Measurements from ENCODE around the gene MYO1E. TPM values are rescaled to one million over a fixed set of nuclear protein-coding genes. Genes with fewer than 3 reads are reported as not detected.

Gene MYO1E
- total and polyA plus RNA-seq, 2 of the 4 experiments (the other 2 are of a cell fraction), result 13.4 to 37.3 TPM

- POLR2A ChIA-PET (ENCODE audit: unreplicated experiment), result no interaction called here
Measured at GRCh38 chr15:59116141-59116540, 256.5 kb downstream of the MYO1E start.

More at GRCh38 chr15:59116141-59116540, 256.5 kb downstream of the MYO1E start:
- BruUV-seq (replicated peaks), result no TSS peak
- TF ChIP-seq MAFK (IDR thresholded peaks at IDR 0.05; ENCODE audit: low read depth, low read length) (no peak), SMC3 (IDR thresholded peaks at IDR 0.05; ENCODE audit: low read depth, low read length) (no peak), ELK1 (IDR thresholded peaks at IDR 0.05; ENCODE audit: borderline replicate concordance, low read depth, low read length) (no peak), MAZ (IDR thresholded peaks at IDR 0.05; ENCODE audit: borderline replicate concordance, low read depth, low read length) (no peak), RFX5 (IDR thresholded peaks at IDR 0.05; ENCODE audit: low read depth, low read length) (no peak), BHLHE40 (IDR thresholded peaks at IDR 0.05; ENCODE audit: low read depth, low read length) (no peak), USF2 (IDR thresholded peaks at IDR 0.05; ENCODE audit: low read depth, low read length) (no peak), CHD1 (IDR thresholded peaks at IDR 0.05; ENCODE audit: low read depth, low read length) (no peak), FOS (IDR thresholded peaks at IDR 0.05; ENCODE audit: low read depth, low read length) (no peak), POLR2A (IDR thresholded peaks at IDR 0.05; ENCODE audit: low read depth, low read length) (no peak), MXI1 (IDR thresholded peaks at IDR 0.05; ENCODE audit: borderline replicate concordance, low read depth, low read length) (no peak)
- no peaks in the 10 kb centered on the region for H3K9me3 ChIP-seq (ENCODE audit: control insufficient read depth, insufficient read depth, low read length)
- H3K56ac ChIP-seq (ENCODE audit: extremely low read depth, insufficient read depth, low read length), result no peak overlapping the region
- ATAC-seq (ENCODE audit: low read depth) (no peak), DNase-seq (peak; percentile 35)
- no peak overlapping the region for H2AFZ ChIP-seq (replicated peaks; ENCODE audit: low read length, poor library complexity)
- H4K8ac ChIP-seq (ENCODE audit: low read depth in 2 of 2, low read length in 2 of 2), result no peak overlapping the region
- H2BK120ac ChIP-seq (ENCODE audit: low read depth, low read length), result no peak overlapping the region
- no peak overlapping the region for H3K4me3 ChIP-seq (ENCODE audit: insufficient read depth, low read depth, low read length)
- no peak overlapping the region for H3K27ac ChIP-seq (ENCODE audit: insufficient read depth, low read length)
- no peak overlapping the region for H4K91ac ChIP-seq (ENCODE audit: insufficient read depth, low read depth, low read length)
- no peaks in the 10 kb centered on the region for H3K4me1 ChIP-seq (ENCODE audit: control insufficient read depth, insufficient read depth, low read length)
- H3K9me1 ChIP-seq (ENCODE audit: insufficient read depth, low read length), result no peaks in the 10 kb centered on the region
- intact Hi-C loops (cut with micrococcal nuclease), result no loop called here
- H2AK5ac ChIP-seq (ENCODE audit: low read depth, low read length), result no peak overlapping the region
- H2AK9ac ChIP-seq (replicated peaks; ENCODE audit: low read depth, low read length, poor library complexity), result no peak overlapping the region
- H3K4me2 ChIP-seq (ENCODE audit: low read depth, low read length), result no peak overlapping the region
- H3K23ac ChIP-seq (ENCODE audit: low read depth, low read length), result no peak overlapping the region
- H3K4ac ChIP-seq (ENCODE audit: low read depth, low read length), result no peak overlapping the region
- no peaks in the 10 kb centered on the region for H3K27me3 ChIP-seq (ENCODE audit: control insufficient read depth, insufficient read depth, low read length)
- dilution Hi-C loops (cut with HindIII; ENCODE audit: low sequenced_read_pairs, unreplicated experiment), result no loop called here
- no peak overlapping the region for H3K14ac ChIP-seq (replicated peaks; ENCODE audit: low read depth, low read length)
- no peaks in the 10 kb centered on the region for H4K20me1 ChIP-seq (ENCODE audit: insufficient read depth, low read length)
- WGBS, 2 experiments (ENCODE audit: extremely low coverage in 2 of 2, insufficient read length in 1 of 2), result no CpG with 5 or more reads among the region's 1 CpG
- H3K18ac ChIP-seq (ENCODE audit: low read depth, low read length), result no peak overlapping the region
- no peak overlapping the region for H2BK20ac ChIP-seq (ENCODE audit: low read depth, low read length)
- no peak overlapping the region for H4K5ac ChIP-seq (ENCODE audit: low read depth, low read length)
- in situ Hi-C loops (cut with MboI; ENCODE audit: low sequenced_read_pairs), result no loop called here
- CTCF ChIA-PET, result no interaction called here
- H3K36me3 ChIP-seq (ENCODE audit: control insufficient read depth, insufficient read depth, low read length), result peaks cover 11% of the 10 kb centered on the region
- H2BK5ac ChIP-seq (ENCODE audit: low read depth, low read length, poor library complexity, severe bottlenecking), result no peak overlapping the region
- no peak overlapping the region for H3K9ac ChIP-seq (ENCODE audit: low read depth, low read length)
- H3K79me1 ChIP-seq (ENCODE audit: low read depth in 1 of 2, low read length in 2 of 2), result peaks cover 12 to 35% of the 10 kb centered on the region in 2 experiments
- H2BK15ac ChIP-seq (ENCODE audit: low read depth, low read length), result no peak overlapping the region

All from IMR-90 (cell line).